ENCODE results near the gene NFYB. TPM values are rescaled to one million over a fixed set of nuclear protein-coding genes. Genes with fewer than 3 reads are reported as not detected.

NFYB gene
- total RNA-seq, 1 donor from 2014 or later: 19.7 TPM

DNA sequence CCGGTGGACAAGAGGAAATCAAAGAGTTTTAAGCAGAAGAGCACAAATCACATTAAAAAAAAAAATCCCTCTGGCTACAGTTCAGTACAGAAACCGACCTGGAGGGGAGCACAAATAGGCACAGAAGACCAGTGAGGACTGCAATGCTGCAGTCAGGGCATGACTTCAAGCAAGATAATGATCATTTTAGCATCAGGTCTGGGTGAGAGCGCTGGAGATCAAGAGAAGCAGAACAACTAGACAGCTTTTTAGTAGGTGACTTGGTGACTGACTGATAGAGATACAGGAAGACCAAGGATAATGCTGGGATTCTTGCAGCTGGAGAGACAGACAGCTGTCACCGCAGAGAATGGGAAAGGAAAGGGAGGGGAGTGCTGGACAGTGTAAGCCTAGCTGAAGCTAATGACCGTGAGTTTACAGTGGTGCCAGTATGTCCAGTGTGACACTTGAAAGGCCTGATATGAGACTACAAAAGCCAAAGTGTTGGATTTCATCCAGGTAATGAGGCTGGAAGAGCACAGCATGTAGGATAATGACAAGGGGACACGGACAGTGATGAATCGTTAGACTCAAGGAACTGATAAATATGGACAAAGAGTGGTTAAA lies 5.6 kb downstream of the NFYB start:
- Mint-ChIP-seq H3K4me3 (ENCODE audit: unreplicated experiment) (no peak overlapping the region), H3K27me3 (ENCODE audit: unreplicated experiment) (peaks cover 5% of the 10 kb centered on the region), H3K9me3 (ENCODE audit: unreplicated experiment) (no peaks in the 10 kb centered on the region), H3K27ac (ENCODE audit: unreplicated experiment) (no peak overlapping the region), H3K4me1 (ENCODE audit: unreplicated experiment) (peaks cover 14% of the 10 kb centered on the region), H3K36me3 (ENCODE audit: low read depth, unreplicated experiment) (peaks cover 7% of the 10 kb centered on the region)
- no peak for DNase-seq (ENCODE audit: low spot score)
- TF ChIP-seq, protein P1, sequence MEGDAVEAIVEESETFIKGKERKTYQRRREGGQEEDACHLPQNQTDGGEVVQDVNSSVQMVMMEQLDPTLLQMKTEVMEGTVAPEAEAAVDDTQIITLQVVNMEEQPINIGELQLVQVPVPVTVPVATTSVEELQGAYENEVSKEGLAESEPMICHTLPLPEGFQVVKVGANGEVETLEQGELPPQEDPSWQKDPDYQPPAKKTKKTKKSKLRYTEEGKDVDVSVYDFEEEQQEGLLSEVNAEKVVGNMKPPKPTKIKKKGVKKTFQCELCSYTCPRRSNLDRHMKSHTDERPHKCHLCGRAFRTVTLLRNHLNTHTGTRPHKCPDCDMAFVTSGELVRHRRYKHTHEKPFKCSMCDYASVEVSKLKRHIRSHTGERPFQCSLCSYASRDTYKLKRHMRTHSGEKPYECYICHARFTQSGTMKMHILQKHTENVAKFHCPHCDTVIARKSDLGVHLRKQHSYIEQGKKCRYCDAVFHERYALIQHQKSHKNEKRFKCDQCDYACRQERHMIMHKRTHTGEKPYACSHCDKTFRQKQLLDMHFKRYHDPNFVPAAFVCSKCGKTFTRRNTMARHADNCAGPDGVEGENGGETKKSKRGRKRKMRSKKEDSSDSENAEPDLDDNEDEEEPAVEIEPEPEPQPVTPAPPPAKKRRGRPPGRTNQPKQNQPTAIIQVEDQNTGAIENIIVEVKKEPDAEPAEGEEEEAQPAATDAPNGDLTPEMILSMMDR (IDR thresholded peaks at IDR 0.05; ENCODE audit: unreplicated experiment): no peak

DNA sequence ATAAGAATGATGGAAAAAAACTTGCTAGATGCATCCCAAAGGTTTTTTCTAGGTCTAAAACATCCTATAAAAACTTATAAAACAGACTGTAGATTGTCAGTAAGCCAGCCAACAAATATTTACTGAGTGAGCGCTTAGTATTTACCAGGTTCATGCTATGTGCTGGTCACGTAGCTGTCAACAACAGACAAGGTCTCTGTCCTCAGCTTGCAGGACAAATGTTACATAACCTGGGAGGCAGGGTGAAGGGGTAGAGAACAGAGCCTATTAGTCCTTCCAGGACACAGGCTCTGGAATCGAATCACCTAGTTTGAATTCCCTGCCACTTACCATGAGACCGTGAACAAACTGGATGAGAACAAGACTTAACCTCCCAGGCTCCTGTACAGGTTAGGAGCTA lies 6.4 kb downstream of the NFYB start:
- peaks cover 9% of the 10 kb centered on the region for H3K4me1 Mint-ChIP-seq (ENCODE audit: unreplicated experiment)
- no peaks in the 10 kb centered on the region for H3K27me3 Mint-ChIP-seq (ENCODE audit: unreplicated experiment)
- peaks cover 7% of the 10 kb centered on the region for H3K36me3 Mint-ChIP-seq (ENCODE audit: low read depth, unreplicated experiment)
- no peaks in the 10 kb centered on the region for H3K9me3 Mint-ChIP-seq (ENCODE audit: unreplicated experiment)
- H3K27ac Mint-ChIP-seq (ENCODE audit: unreplicated experiment): no peak overlapping the region
- TF ChIP-seq, protein P1 (IDR thresholded peaks at IDR 0.05; ENCODE audit: unreplicated experiment): no peak
- no peak overlapping the region for H3K4me3 Mint-ChIP-seq (ENCODE audit: unreplicated experiment)
- no peak for DNase-seq (ENCODE audit: low spot score)

DNA sequence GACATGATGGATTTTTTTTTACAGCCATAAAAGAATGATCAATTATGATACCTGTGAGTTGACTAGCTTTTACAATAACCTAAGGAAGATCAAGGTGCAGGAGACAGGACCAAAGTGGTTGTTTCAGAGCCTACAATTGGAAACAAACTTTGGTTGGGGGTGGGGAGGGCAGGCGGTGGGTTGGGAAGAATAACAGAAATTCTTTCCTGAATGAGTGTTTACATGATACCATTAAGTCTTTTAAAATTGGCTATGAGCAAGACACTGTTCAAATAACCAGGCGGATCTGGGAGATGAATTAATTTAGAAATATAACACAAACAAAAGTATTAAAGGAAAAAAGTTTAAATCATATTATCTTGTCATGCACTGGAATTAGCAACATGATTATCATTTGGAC lies 7.2 kb downstream of the NFYB start:
- Mint-ChIP-seq H3K4me3 (ENCODE audit: unreplicated experiment) (no peak overlapping the region), H3K27me3 (ENCODE audit: unreplicated experiment) (no peaks in the 10 kb centered on the region), H3K9me3 (ENCODE audit: unreplicated experiment) (no peaks in the 10 kb centered on the region), H3K4me1 (ENCODE audit: unreplicated experiment) (peaks cover 2% of the 10 kb centered on the region), H3K27ac (ENCODE audit: unreplicated experiment) (no peak overlapping the region), H3K36me3 (ENCODE audit: low read depth, unreplicated experiment) (peaks cover 7% of the 10 kb centered on the region)
- TF ChIP-seq, protein P1 (IDR thresholded peaks at IDR 0.05; ENCODE audit: unreplicated experiment): no peak
- no peak for DNase-seq (ENCODE audit: low spot score)

DNA sequence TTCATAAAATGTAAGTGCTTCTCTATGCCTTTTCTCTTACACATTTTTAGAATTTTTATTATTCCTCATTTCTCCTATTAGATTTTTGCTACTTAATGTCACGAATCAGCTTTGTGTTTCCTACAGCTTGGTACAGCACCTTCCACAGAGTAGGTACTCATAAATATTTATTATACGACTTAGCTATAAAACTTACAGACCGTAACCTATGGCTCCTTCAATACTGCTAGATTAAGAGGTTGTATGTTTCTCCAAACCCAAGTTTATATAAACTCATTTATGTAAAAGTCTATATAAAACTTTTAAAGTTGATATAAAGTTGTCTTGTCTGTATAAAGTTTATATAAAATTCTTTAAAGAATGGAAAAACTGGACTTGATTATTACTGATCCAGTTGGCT lies 11.5 kb downstream of the NFYB start:
- H3K4me1 Mint-ChIP-seq (ENCODE audit: unreplicated experiment): no peaks in the 10 kb centered on the region
- no peak overlapping the region for H3K4me3 Mint-ChIP-seq (ENCODE audit: unreplicated experiment)
- no peak overlapping the region for H3K27ac Mint-ChIP-seq (ENCODE audit: unreplicated experiment)
- TF ChIP-seq, protein P1 (IDR thresholded peaks at IDR 0.05; ENCODE audit: unreplicated experiment): no peak
- no peak for DNase-seq (ENCODE audit: low spot score)
- H3K9me3 Mint-ChIP-seq (ENCODE audit: unreplicated experiment): no peaks in the 10 kb centered on the region
- H3K27me3 Mint-ChIP-seq (ENCODE audit: unreplicated experiment): no peaks in the 10 kb centered on the region
- peaks cover 5% of the 10 kb centered on the region for H3K36me3 Mint-ChIP-seq (ENCODE audit: low read depth, unreplicated experiment)

- H3K27ac Mint-ChIP-seq (ENCODE audit: unreplicated experiment): no peak overlapping the region
- no peaks in the 10 kb centered on the region for H3K4me1 Mint-ChIP-seq (ENCODE audit: unreplicated experiment)
- TF ChIP-seq, protein P1 (IDR thresholded peaks at IDR 0.05; ENCODE audit: unreplicated experiment): no peak
- no peaks in the 10 kb centered on the region for H3K9me3 Mint-ChIP-seq (ENCODE audit: unreplicated experiment)
- no peaks in the 10 kb centered on the region for H3K27me3 Mint-ChIP-seq (ENCODE audit: unreplicated experiment)
- peaks cover 7% of the 10 kb centered on the region for H3K36me3 Mint-ChIP-seq (ENCODE audit: low read depth, unreplicated experiment)
- no peak overlapping the region for H3K4me3 Mint-ChIP-seq (ENCODE audit: unreplicated experiment)
- no peak for DNase-seq (ENCODE audit: low spot score)
Measured at GRCh38 chr12:104122298-104122697, 15.7 kb downstream of the NFYB start.

Measured in endothelial cell (in vitro differentiated cells).